HepG2 (cell line): Measurements from ENCODE around the gene GALNT9.

ENCODE experiments used
- AFF4 ChIP-seq: sonication (generic); formaldehyde crosslinking; IDR thresholded peaks from 2 replicates; pipeline ENCODE4 v1.4.0; 2020; ENCODE audit warnings: missing genetic modification reagents
- CEBPB ChIP-seq: IDR thresholded peaks from 2 replicates; pipeline ENCODE4 v1.6.1; 2011; ENCODE audit warnings: low read depth, low read length, improper control_type of control experiment, borderline replicate concordance
- CTCF ChIP-seq: sonication (generic); formaldehyde crosslinking; IDR thresholded peaks from 2 replicates; pipeline ENCODE4 v1.5.0; 2020; ENCODE audit warnings: mild to moderate bottlenecking, missing genetic modification reagents, moderate library complexity
- HDAC2 ChIP-seq: sonication (generic); formaldehyde crosslinking; IDR thresholded peaks from 2 replicates; pipeline ENCODE4 v1.4.0; 2020; ENCODE audit warnings: missing genetic modification reagents
- KDM1A ChIP-seq: IDR thresholded peaks from 2 replicates; pipeline ENCODE4 v1.6.1; 2016; ENCODE audit warnings: missing compliant biosample characterization
- PCBP1 ChIP-seq: fragments of 200-400 bp; formaldehyde crosslinking; IDR thresholded peaks from 2 replicates; pipeline ENCODE4 v1.6.1; 2017; ENCODE audit warnings: mild to moderate bottlenecking, low read depth, low read length, borderline replicate concordance
- POLR2AphosphoS5 ChIP-seq: IDR thresholded peaks from 2 replicates; pipeline ENCODE4 v1.6.1; 2012; ENCODE audit warnings: low read depth, low read length
- POLR2G ChIP-seq: fragments of 200-400 bp; formaldehyde crosslinking; IDR thresholded peaks from 2 replicates; pipeline ENCODE4 v1.6.1; 2018; ENCODE audit warnings: mild to moderate bottlenecking, low read depth, low read length, moderate library complexity
- SIN3A ChIP-seq: IDR thresholded peaks from 2 replicates; pipeline ENCODE4 v1.6.1; 2011; ENCODE audit warnings: low read depth, mild to moderate bottlenecking, control low read depth, low read length, borderline replicate concordance
- TCF7 ChIP-seq: sonication (generic); IDR thresholded peaks from 2 replicates; pipeline ENCODE4 v1.6.1; 2016; ENCODE audit warnings: antibody characterized with exemption, low read depth
- ZBTB34 ChIP-seq: sonication (generic); formaldehyde crosslinking; IDR thresholded peaks from 2 replicates; pipeline ENCODE4 v1.8.0; 2022; ENCODE audit warnings: mild to moderate bottlenecking, missing genetic modification reagents
- ZNF577 ChIP-seq: sonication (generic); formaldehyde crosslinking; IDR thresholded peaks from 2 replicates; pipeline ENCODE4 v1.4.0; 2020; ENCODE audit warnings: mild to moderate bottlenecking, low read depth, missing genetic modification reagents, borderline replicate concordance

- TF ChIP-seq SIN3A (no peak), ZNF577 (no peak), CEBPB (no peak), ZBTB34 (CRISPR knock-in tag) (no peak), HDAC2 (no peak), PCBP1 (no peak), KDM1A (no peak), CTCF (CRISPR knock-in tag) (no peak), AFF4 (CRISPR knock-in tag) (no peak), POLR2G (no peak), POLR2AphosphoS5 (no peak), TCF7 (no peak)
Observed at GRCh38 chr12:132238488-132238854, 90.9 kb downstream of the GALNT9 start.
